ENCODE measurements around the gene IGSF6. TPM values are rescaled to one million over a fixed set of nuclear protein-coding genes. Genes with fewer than 3 reads are reported as not detected.
A peak's percentile ranks its signal among the peaks of the same experiment; 100 is the strongest.

Gene IGSF6
- total and polyA plus RNA-seq, 2 of the 13 experiments (the other 11 are each of a cell fraction or from before 2014, with no cell fraction given): not detected

DNA sequence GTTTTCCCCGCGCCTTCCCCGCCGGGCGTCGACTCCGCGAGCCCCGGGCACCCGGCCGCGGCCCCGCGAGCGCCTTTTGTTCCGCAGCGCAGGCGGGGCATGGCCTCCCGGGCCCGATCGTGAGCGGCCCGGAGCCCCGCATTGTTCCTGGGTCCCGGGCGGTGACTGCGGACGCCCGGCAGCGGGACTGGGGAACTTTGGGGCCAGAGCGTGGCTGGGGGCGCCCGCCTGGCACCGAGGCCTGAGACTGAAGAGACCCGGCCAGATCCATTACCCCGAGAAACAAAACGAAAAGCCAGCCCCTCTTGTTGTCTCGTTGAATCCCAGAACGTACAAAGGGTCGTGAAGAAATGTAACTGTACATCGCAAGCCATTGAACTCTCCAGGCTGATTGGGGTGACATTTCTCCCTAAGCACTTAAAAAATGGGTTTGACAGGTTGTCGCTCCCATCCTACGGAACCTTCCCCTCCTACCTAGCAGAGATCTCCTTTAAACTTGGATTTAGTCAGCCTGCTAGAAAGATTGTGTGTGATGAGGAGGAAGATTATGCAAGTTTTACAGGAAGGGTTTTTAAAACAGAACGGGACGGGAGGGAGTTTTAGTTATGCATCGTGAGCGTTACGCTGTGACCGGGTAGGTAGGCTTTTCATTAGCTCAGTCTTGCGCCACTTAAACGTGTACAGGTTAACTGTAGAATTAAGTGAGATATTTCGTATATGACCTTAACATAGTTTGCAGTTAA is 52.2 kb downstream of the IGSF6 start (continued):
- TF ChIP-seq, protein P1, sequence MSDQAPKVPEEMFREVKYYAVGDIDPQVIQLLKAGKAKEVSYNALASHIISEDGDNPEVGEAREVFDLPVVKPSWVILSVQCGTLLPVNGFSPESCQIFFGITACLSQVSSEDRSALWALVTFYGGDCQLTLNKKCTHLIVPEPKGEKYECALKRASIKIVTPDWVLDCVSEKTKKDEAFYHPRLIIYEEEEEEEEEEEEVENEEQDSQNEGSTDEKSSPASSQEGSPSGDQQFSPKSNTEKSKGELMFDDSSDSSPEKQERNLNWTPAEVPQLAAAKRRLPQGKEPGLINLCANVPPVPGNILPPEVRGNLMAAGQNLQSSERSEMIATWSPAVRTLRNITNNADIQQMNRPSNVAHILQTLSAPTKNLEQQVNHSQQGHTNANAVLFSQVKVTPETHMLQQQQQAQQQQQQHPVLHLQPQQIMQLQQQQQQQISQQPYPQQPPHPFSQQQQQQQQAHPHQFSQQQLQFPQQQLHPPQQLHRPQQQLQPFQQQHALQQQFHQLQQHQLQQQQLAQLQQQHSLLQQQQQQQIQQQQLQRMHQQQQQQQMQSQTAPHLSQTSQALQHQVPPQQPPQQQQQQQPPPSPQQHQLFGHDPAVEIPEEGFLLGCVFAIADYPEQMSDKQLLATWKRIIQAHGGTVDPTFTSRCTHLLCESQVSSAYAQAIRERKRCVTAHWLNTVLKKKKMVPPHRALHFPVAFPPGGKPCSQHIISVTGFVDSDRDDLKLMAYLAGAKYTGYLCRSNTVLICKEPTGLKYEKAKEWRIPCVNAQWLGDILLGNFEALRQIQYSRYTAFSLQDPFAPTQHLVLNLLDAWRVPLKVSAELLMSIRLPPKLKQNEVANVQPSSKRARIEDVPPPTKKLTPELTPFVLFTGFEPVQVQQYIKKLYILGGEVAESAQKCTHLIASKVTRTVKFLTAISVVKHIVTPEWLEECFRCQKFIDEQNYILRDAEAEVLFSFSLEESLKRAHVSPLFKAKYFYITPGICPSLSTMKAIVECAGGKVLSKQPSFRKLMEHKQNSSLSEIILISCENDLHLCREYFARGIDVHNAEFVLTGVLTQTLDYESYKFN (CRISPR knock-in tag; conservative IDR thresholded peaks at IDR 0.05): no peak
- TF ChIP-seq GZF1 (CRISPR knock-in tag; IDR thresholded peaks at IDR 0.05) (0 out of 2 replicates have a peak, but pooled peaks have one; percentile 35), ZNF253 (CRISPR knock-in tag; IDR thresholded peaks at IDR 0.05; ENCODE audit: borderline replicate concordance) (no peak), ZNF788 (CRISPR knock-in tag; IDR thresholded peaks at IDR 0.05; ENCODE audit: borderline replicate concordance) (0 out of 2 replicates have a peak, but pooled peaks have one; percentile 26), NR3C1 (CRISPR knock-in tag; IDR thresholded peaks at IDR 0.05) (no peak), HDAC2 (CRISPR knock-in tag; IDR thresholded peaks at IDR 0.05) (peak; percentile 34; the same call in 1 of the 2 replicates), ZNF224 (CRISPR knock-in tag; IDR thresholded peaks at IDR 0.05) (no peak), HOXA3 (CRISPR knock-in tag; IDR thresholded peaks at IDR 0.05) (no peak), EP300 (IDR thresholded peaks at IDR 0.05; ENCODE audit: low read depth in 2 of 2, low read length in 2 of 2) (no peak), EP300 (CRISPR knock-in tag; IDR thresholded peaks at IDR 0.05; ENCODE audit: borderline replicate concordance) (no peak), MAFF (IDR thresholded peaks at IDR 0.05; ENCODE audit: low read depth, low read length) (no peak), FOXP1 (IDR thresholded peaks at IDR 0.05) (no peak), FOXP1 (CRISPR knock-in tag; IDR thresholded peaks at IDR 0.05) (no peak), ZNF484 (CRISPR knock-in tag; IDR thresholded peaks at IDR 0.05; ENCODE audit: borderline replicate concordance, low read depth) (peak; percentile 42; the same call in 1 of the 2 replicates), TCF7L2 (IDR thresholded peaks at IDR 0.05; ENCODE audit: low read depth, low read length) (no peak)
- TF ChIP-seq, protein P2, sequence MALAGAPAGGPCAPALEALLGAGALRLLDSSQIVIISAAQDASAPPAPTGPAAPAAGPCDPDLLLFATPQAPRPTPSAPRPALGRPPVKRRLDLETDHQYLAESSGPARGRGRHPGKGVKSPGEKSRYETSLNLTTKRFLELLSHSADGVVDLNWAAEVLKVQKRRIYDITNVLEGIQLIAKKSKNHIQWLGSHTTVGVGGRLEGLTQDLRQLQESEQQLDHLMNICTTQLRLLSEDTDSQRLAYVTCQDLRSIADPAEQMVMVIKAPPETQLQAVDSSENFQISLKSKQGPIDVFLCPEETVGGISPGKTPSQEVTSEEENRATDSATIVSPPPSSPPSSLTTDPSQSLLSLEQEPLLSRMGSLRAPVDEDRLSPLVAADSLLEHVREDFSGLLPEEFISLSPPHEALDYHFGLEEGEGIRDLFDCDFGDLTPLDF (CRISPR knock-in tag; IDR thresholded peaks at IDR 0.05): peak; percentile 45; the same call in 1 of the 2 replicates
- TF ChIP-seq, protein P3, sequence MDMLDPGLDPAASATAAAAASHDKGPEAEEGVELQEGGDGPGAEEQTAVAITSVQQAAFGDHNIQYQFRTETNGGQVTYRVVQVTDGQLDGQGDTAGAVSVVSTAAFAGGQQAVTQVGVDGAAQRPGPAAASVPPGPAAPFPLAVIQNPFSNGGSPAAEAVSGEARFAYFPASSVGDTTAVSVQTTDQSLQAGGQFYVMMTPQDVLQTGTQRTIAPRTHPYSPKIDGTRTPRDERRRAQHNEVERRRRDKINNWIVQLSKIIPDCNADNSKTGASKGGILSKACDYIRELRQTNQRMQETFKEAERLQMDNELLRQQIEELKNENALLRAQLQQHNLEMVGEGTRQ (IDR thresholded peaks at IDR 0.05; ENCODE audit: low read depth, low read length): no peak
- TF ChIP-seq, protein P3 (CRISPR knock-in tag; IDR thresholded peaks at IDR 0.05; ENCODE audit: borderline replicate concordance): no peak
- TF ChIP-seq, protein P4, sequence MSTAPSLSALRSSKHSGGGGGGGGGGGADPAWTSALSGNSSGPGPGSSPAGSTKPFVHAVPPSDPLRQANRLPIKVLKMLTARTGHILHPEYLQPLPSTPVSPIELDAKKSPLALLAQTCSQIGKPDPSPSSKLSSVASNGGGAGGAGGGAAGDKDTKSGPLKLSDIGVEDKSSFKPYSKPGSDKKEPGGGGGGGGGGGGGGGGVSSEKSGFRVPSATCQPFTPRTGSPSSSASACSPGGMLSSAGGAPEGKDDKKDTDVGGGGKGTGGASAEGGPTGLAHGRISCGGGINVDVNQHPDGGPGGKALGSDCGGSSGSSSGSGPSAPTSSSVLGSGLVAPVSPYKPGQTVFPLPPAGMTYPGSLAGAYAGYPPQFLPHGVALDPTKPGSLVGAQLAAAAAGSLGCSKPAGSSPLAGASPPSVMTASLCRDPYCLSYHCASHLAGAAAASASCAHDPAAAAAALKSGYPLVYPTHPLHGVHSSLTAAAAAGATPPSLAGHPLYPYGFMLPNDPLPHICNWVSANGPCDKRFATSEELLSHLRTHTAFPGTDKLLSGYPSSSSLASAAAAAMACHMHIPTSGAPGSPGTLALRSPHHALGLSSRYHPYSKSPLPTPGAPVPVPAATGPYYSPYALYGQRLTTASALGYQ (CRISPR knock-in tag; IDR thresholded peaks at IDR 0.05): no peak
- TF ChIP-seq, protein P5, sequence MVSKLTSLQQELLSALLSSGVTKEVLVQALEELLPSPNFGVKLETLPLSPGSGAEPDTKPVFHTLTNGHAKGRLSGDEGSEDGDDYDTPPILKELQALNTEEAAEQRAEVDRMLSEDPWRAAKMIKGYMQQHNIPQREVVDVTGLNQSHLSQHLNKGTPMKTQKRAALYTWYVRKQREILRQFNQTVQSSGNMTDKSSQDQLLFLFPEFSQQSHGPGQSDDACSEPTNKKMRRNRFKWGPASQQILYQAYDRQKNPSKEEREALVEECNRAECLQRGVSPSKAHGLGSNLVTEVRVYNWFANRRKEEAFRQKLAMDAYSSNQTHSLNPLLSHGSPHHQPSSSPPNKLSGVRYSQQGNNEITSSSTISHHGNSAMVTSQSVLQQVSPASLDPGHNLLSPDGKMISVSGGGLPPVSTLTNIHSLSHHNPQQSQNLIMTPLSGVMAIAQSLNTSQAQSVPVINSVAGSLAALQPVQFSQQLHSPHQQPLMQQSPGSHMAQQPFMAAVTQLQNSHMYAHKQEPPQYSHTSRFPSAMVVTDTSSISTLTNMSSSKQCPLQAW (CRISPR knock-in tag; IDR thresholded peaks at IDR 0.05): peak; percentile 48; the same call in 1 of the 2 replicates
